PC-3 (cell line): Measurements from ENCODE around the gene PPARD. TPM values are rescaled to one million over a fixed set of nuclear protein-coding genes. Genes with fewer than 3 reads are reported as not detected.
A peak's percentile ranks its signal among the peaks of the same experiment; 100 is the strongest.

Experiments used
- ATAC-seq: fragments of 200-7000 bp; cut with Tn5 transposase; 2 replicates; pipeline ENCODE4 v1.9.1; 2020; ENCODE audit warnings: mild to moderate bottlenecking, moderate library complexity
- BruUV-seq: library from RNA; stranded (reverse); fragments of 400-500 nt; replicated peaks from 2 replicates; lab custom pipeline; 2021; lab: Mats Ljungman, UMichigan
- CTCF ChIA-PET: fragments of 300-600 bp; sonication (Branson Sonifier 250); formaldehyde crosslinking; loops from one replicate; lab custom pipeline; 2022; ENCODE audit warnings: antibody characterized with exemption; lab: Charles Lee
- POLR2A ChIA-PET: fragments of 300-600 bp; sonication (Branson Sonifier 250); formaldehyde crosslinking; loops from one replicate; lab custom pipeline; 2022; ENCODE audit warnings: antibody characterized with exemption; ENCODE audit not compliant: unreplicated experiment; lab: Charles Lee
- DNase-seq: peaks from one replicate; pipeline ENCODE4 v3.0.0-alpha.2; 2015
- H2AFZ ChIP-seq: fragments of 300-600 bp; sonication (generic); 2 replicates; pipeline ENCODE4 v1.6.0; 2016; ENCODE audit warnings: antibody characterized with exemption, low read length
- H3F3A ChIP-seq: fragments of 300-600 bp; sonication (generic); one replicate; pipeline ENCODE4 v1.6.0; 2017; ENCODE audit warnings: antibody characterized with exemption, low read length, control low read depth, mild to moderate bottlenecking; ENCODE audit not compliant: unreplicated experiment
- H3K27ac ChIP-seq: fragments of 300-600 bp; sonication (generic); 2 replicates; pipeline ENCODE4 v1.5.1; 2016; ENCODE audit warnings: mild to moderate bottlenecking, low read length
- H3K27me3 ChIP-seq: fragments of 300-600 bp; sonication (generic); 2 replicates; pipeline ENCODE4 v1.6.1; 2016; ENCODE audit warnings: low read length, mixed read lengths
- H3K36me3 ChIP-seq: fragments of 300-600 bp; sonication (generic); 2 replicates; pipeline ENCODE4 v1.6.1; 2016; ENCODE audit warnings: low read depth, mixed run types, low read length, mixed read lengths
- H3K4me1 ChIP-seq: fragments of 300-600 bp; sonication (generic); 2 replicates; pipeline ENCODE4 v1.5.1; 2016; ENCODE audit warnings: low read length; ENCODE audit not compliant: insufficient read depth
- H3K4me2 ChIP-seq: fragments of 300-600 bp; sonication (generic); 2 replicates; pipeline ENCODE4 v1.6.0; 2016; ENCODE audit warnings: low read length
- H3K4me3 ChIP-seq: fragments of 300-600 bp; sonication (generic); 2 replicates; pipeline ENCODE4 v1.5.1; 2016; ENCODE audit warnings: mild to moderate bottlenecking, low read length, mixed read lengths
- H3K79me2 ChIP-seq: fragments of 300-600 bp; sonication (generic); 2 replicates; pipeline ENCODE4 v1.6.1; 2017; ENCODE audit warnings: low read length, mixed read lengths
- H3K9ac ChIP-seq: fragments of 300-600 bp; sonication (generic); 2 replicates; pipeline ENCODE4 v1.6.0; 2016; ENCODE audit warnings: mild to moderate bottlenecking, low read length
- H3K9me2 ChIP-seq: fragments of 300-600 bp; sonication (generic); replicated peaks from 2 replicates; pipeline ENCODE4 v1.6.1; 2016; ENCODE audit warnings: mixed run types, low read length, mixed read lengths
- H3K9me3 ChIP-seq: fragments of 300-600 bp; sonication (generic); 2 replicates; pipeline ENCODE4 v1.6.1; 2016; ENCODE audit warnings: low read length, mixed read lengths
- H4K20me1 ChIP-seq: fragments of 300-600 bp; sonication (generic); 2 replicates; pipeline ENCODE4 v1.6.1; 2016; ENCODE audit warnings: low read length, mixed read lengths
- EZH2 ChIP-seq: fragments of 300-600 bp; sonication (generic); IDR thresholded peaks from one replicate; pipeline ENCODE4 v1.6.1; 2017; ENCODE audit warnings: antibody characterized with exemption, mild to moderate bottlenecking, low read length; ENCODE audit not compliant: unreplicated experiment
- EZH2phosphoT487 ChIP-seq: fragments of 300-600 bp; sonication (generic); IDR thresholded peaks from 2 replicates; pipeline ENCODE4 v1.6.1; 2018; ENCODE audit warnings: mild to moderate bottlenecking, antibody characterized with exemption, low read length, borderline replicate concordance
- intact Hi-C: fragments of 100-400 bp; cut with micrococcal nuclease; formaldehyde crosslinking; loops from 2 replicates; pipeline ENCODE4 v1.9.0; 2023
- total RNA-seq: library from RNA; depleted of rRNA; stranded (reverse); fragments of >200 nt; gene quantifications from 2 replicates; pipeline ENCODE4 v1.2.3, GENCODE V29; 2014
- TF ChIP-seq, protein P1 (sequence below): fragments of 300-600 bp; sonication (generic); conservative IDR thresholded peaks from 2 replicates; pipeline ENCODE4 v1.5.1; 2017; ENCODE audit warnings: antibody characterized with exemption, low read depth, mild to moderate bottlenecking, low read length

The PPARD gene
- total RNA-seq, 1 experiment from 2014 or later = 24.5 TPM

DNA sequence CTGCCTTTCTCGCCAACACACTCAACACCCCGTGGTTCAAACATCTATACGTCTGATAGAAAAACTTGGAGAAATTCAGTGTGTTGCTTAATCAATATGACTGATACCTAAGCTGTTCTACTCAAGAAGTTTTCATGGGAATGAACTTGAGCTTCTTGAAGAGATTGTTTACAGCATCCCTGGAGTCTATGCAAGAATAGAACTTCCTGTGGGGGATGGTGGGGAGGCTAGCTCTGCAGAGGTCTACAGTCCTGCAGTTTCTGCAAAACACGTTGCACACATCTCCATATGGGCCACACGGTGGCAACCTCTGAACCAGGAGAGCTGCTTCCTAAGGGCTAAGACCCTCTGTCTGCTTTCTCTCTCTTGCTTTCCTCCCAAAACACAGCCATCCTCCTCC is 77.1 kb downstream of the PPARD start:
- H3K9me2 ChIP-seq = no peaks in the 10 kb centered on the region
- TF ChIP-seq EZH2phosphoT487 (no peak), EZH2 (no peak)
- TF ChIP-seq, protein P1, sequence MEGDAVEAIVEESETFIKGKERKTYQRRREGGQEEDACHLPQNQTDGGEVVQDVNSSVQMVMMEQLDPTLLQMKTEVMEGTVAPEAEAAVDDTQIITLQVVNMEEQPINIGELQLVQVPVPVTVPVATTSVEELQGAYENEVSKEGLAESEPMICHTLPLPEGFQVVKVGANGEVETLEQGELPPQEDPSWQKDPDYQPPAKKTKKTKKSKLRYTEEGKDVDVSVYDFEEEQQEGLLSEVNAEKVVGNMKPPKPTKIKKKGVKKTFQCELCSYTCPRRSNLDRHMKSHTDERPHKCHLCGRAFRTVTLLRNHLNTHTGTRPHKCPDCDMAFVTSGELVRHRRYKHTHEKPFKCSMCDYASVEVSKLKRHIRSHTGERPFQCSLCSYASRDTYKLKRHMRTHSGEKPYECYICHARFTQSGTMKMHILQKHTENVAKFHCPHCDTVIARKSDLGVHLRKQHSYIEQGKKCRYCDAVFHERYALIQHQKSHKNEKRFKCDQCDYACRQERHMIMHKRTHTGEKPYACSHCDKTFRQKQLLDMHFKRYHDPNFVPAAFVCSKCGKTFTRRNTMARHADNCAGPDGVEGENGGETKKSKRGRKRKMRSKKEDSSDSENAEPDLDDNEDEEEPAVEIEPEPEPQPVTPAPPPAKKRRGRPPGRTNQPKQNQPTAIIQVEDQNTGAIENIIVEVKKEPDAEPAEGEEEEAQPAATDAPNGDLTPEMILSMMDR = no peak; the same call in 1 of the 2 replicates
- no peaks in the 10 kb centered on the region for H3K9me3 ChIP-seq
- no TSS peak for BruUV-seq
- H2AFZ ChIP-seq = no peak overlapping the region
- peaks cover 6% of the 10 kb centered on the region for H3K79me2 ChIP-seq
- H3K36me3 ChIP-seq = peaks cover 24% of the 10 kb centered on the region
- CTCF ChIA-PET = interaction anchor here (0.6 kb wide), 1 partner anchor 78 kb away, joined by 5 read pairs; no protein-coding TSS in a partner anchor
- POLR2A ChIA-PET = no interaction called here
- DNase-seq (peak; percentile 31), ATAC-seq (no peak)
- intact Hi-C loops = no loop called here
- H3K27ac ChIP-seq = no peak overlapping the region
- H3K27me3 ChIP-seq = no peaks in the 10 kb centered on the region
- H3K9ac ChIP-seq = no peak overlapping the region
- H3K4me1 ChIP-seq = peaks cover 19% of the 10 kb centered on the region
- no peaks in the 10 kb centered on the region for H3F3A ChIP-seq
- H3K4me2 ChIP-seq = no peak overlapping the region
- H3K4me3 ChIP-seq = no peak overlapping the region
- no peaks in the 10 kb centered on the region for H4K20me1 ChIP-seq

DNA sequence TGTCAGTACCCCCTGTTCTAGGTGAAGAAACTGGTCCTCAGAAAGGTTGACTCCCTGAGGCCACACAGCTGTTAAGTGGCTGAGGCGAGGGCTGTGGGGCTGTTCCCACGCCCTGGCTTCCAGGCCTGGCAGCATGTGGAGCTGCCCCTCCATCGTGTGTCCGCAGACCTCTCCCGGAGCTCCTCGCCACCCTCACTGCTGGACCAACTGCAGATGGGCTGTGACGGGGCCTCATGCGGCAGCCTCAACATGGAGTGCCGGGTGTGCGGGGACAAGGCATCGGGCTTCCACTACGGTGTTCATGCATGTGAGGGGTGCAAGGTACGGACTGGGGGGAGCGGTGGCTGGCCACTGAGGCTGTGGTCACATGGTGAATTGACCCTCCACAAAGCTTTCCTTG is 77.6 kb downstream of the PPARD start:
- Histone ChIP-seq H2AFZ (no peak overlapping the region), H3K36me3 (peaks cover 28% of the 10 kb centered on the region)
- intact Hi-C loops = no loop called here

DNA sequence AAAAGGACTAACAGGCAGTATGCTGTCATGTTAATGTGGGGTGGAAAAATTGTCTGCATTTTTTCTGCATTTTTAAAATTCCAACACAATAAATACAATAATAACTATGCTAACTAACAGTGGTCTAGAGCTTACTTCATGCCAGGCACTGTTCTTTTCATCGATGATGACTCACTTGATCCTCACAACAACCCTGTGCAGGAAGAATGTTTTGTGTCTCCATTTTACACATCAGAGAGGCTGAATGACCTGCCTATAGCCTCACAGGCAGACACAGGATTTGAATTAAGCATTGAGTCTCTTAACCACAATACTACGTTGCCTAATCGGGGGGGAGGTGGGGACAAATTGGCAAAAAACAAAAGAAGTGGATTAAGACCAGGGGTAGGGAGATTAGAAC is 82.9 kb downstream of the PPARD start:
- H3K36me3 ChIP-seq = peaks cover 41% of the 10 kb centered on the region
- peak overlapping the region; percentile 98 for H3K27ac ChIP-seq
- no peak overlapping the region for H3K4me3 ChIP-seq
- peaks cover 10% of the 10 kb centered on the region for H3K9me3 ChIP-seq
- no peaks in the 10 kb centered on the region for H4K20me1 ChIP-seq
- TF ChIP-seq, protein P1 = no peak
- no peaks in the 10 kb centered on the region for H3K27me3 ChIP-seq
- H3F3A ChIP-seq = peaks cover 11% of the 10 kb centered on the region
- no peaks in the 10 kb centered on the region for H3K9me2 ChIP-seq
- intact Hi-C loops = no loop called here
- peak overlapping the region; percentile 27; the same call in 1 of the 2 replicates for H3K9ac ChIP-seq
- ATAC-seq = peak; percentile 37
- no TSS peak for BruUV-seq
- H3K4me1 ChIP-seq = peaks cover 48% of the 10 kb centered on the region
- ChIA-PET POLR2A (no interaction called here), CTCF (no interaction called here)
- H3K4me2 ChIP-seq = peak overlapping the region; percentile 44
- no peak overlapping the region for H2AFZ ChIP-seq
- DNase-seq = peak; percentile 74
- 0 out of 2 replicates have a peak, but pooled peaks cover 8% of the 10 kb centered on the region for H3K79me2 ChIP-seq

More for the DNA sequence above, 77.6 kb downstream of the PPARD start:
- Histone ChIP-seq H3K4me1 (peaks cover 19% of the 10 kb centered on the region), H3K4me3 (no peak overlapping the region), H3K27ac (no peak overlapping the region), H3K9me2 (no peaks in the 10 kb centered on the region), H3F3A (no peaks in the 10 kb centered on the region), H3K27me3 (no peaks in the 10 kb centered on the region), H3K4me2 (no peak overlapping the region), H3K79me2 (peaks cover 6% of the 10 kb centered on the region), H3K9me3 (no peaks in the 10 kb centered on the region), H4K20me1 (no peaks in the 10 kb centered on the region), H3K9ac (no peak overlapping the region)
- BruUV-seq = no TSS peak
- DNase-seq (no peak), ATAC-seq (no peak)
- POLR2A ChIA-PET = no interaction called here
- CTCF ChIA-PET = no interaction called here
- TF ChIP-seq EZH2 = no peak
- TF ChIP-seq EZH2phosphoT487 = no peak
- TF ChIP-seq, protein P1 = no peak
